Right atrium auricular region (tissue), 2 donors: ENCODE results near the gene RAB11B. TPM values are rescaled to one million over a fixed set of nuclear protein-coding genes. Genes with fewer than 3 reads are reported as not detected.
"Not testable (repeated sequence)": the region's sequence is repeated elsewhere in the genome, so short reads cannot be mapped to it uniquely, and the experiment has no call there.

Experiments used
- DNase-seq: peaks from one replicate; pipeline ENCODE4 v3.0.0-alpha.2; 2019; ENCODE audit warnings: low spot score
- H3K27ac ChIP-seq, 2 donors: fragments of 200-600 bp; sonication (generic); 1 replicate in 1 of 2; 2 replicates in 1 of 2; pipeline ENCODE4 v1.5.1; 2016 to 2019
- H3K27me3 ChIP-seq, 2 donors: fragments of 200-600 bp; sonication (generic); one replicate each; pipeline versions ENCODE4 v1.5.1 to v1.6.0; 2017 to 2019
- H3K36me3 ChIP-seq: fragments of 200-600 bp; sonication (generic); one replicate; pipeline ENCODE4 v1.5.1; 2016
- H3K4me1 ChIP-seq, 2 donors: fragments of 200-600 bp; sonication (generic); one replicate each; pipeline versions ENCODE4 v1.5.1 to v1.6.0; 2017 to 2019
- H3K4me3 ChIP-seq, 2 donors: fragments of 200-600 bp; sonication (generic); 1 replicate in 1 of 2; 2 replicates in 1 of 2; pipeline ENCODE4 v1.5.1; 2017 to 2019; ENCODE audit warnings: mild to moderate bottlenecking in 1 of 2, moderate library complexity in 1 of 2
- H3K9me3 ChIP-seq, 2 donors: fragments of 200-600 bp; sonication (generic); one replicate each; pipeline ENCODE4 v1.5.1; 2019
- CTCF ChIP-seq, 2 donors: fragments of 200-600 bp; sonication (generic); IDR thresholded peaks; one replicate each; pipeline ENCODE4 v1.5.1; 2019; ENCODE audit warnings: antibody characterized with exemption in 2 of 2
- total RNA-seq, 2 donors: library from RNA; depleted of rRNA; stranded (reverse); fragments of >200 nt; gene quantifications; one replicate each; pipeline ENCODE4 v1.1.0, GENCODE V29; 2016

Gene RAB11B
- 10 to 100 TPM; 51.0 to 66.0 TPM for total RNA-seq

GRCh38 chr19:8389891-8390616 lies at the start of gene RAB11B:
RAB11B (plus strand) TSS chr19:8390360; CDS start chr19:8390417, 57 bp downstream.
- Histone ChIP-seq H3K9me3 (no peaks in the 10 kb centered on the region), H3K36me3 (no peaks in the 10 kb centered on the region), H3K27me3 (no peaks in the 10 kb centered on the region), H3K4me3 (peak within 1 kb of the TSS; percentile 90 to 100), H3K4me1 (peaks cover 0 to 51% of the 10 kb centered on the region in 2 donors), H3K27ac (peak within 1 kb of the TSS; percentile 100)
- TF ChIP-seq CTCF (IDR thresholded peaks at IDR 0.05): no peak
- DNase-seq: peak; percentile 100

GRCh38 chr19:8341504-8341903 lies 48.7 kb upstream of the RAB11B start:
- not testable (repeated sequence) for H3K36me3 ChIP-seq, DNase-seq, H3K27me3 ChIP-seq, H3K9me3 ChIP-seq
- peaks cover 0 to 17% of the 10 kb centered on the region in 2 donors for H3K4me1 ChIP-seq
- peak overlapping the region in 1 of 2 donors; percentile 61 for H3K4me3 ChIP-seq
- peak overlapping the region; percentile 66 to 87 for H3K27ac ChIP-seq

- peak overlapping the region; percentile 42 to 61 for H3K4me3 ChIP-seq
- H3K9me3 ChIP-seq: no peaks in the 10 kb centered on the region
- DNase-seq: no peak
- H3K36me3 ChIP-seq: no peaks in the 10 kb centered on the region
- no peaks in the 10 kb centered on the region for H3K27me3 ChIP-seq
- peaks cover 0 to 17% of the 10 kb centered on the region in 2 donors for H3K4me1 ChIP-seq
- no peak for TF ChIP-seq CTCF (IDR thresholded peaks at IDR 0.05)
- H3K27ac ChIP-seq: peak overlapping the region; percentile 66 to 87
These were observed 47.9 kb upstream of the RAB11B start for GRCh38 chr19:8342316-8342683.

GRCh38 chr19:8342684-8343482 lies 47.3 kb upstream of the RAB11B start, which contains the start of gene KANK3:
KANK3 (minus strand) TSS chr19:8343262; CDS start chr19:8337828, 5,434 bp downstream.
- Histone ChIP-seq H3K4me3 (peak within 1 kb of the TSS; percentile 42 to 61), H3K9me3 (no peaks in the 10 kb centered on the region), H3K27me3 (no peaks in the 10 kb centered on the region), H3K27ac (peak within 1 kb of the TSS; percentile 66 to 87), H3K36me3 (no peaks in the 10 kb centered on the region), H3K4me1 (peaks cover 0 to 22% of the 10 kb centered on the region in 2 donors)
- peak; percentile 95 for DNase-seq
- TF ChIP-seq CTCF (IDR thresholded peaks at IDR 0.05): no peak

GRCh38 chr19:8343483-8343844 lies 46.7 kb upstream of the RAB11B start:
- H3K36me3 ChIP-seq: no peaks in the 10 kb centered on the region
- H3K27ac ChIP-seq: peak overlapping the region in 1 of 2 donors; percentile 1
- peak overlapping the region in 1 of 2 donors; percentile 61 for H3K4me3 ChIP-seq
- TF ChIP-seq CTCF (IDR thresholded peaks at IDR 0.05): no peak
- DNase-seq: no peak
- no peaks in the 10 kb centered on the region for H3K27me3 ChIP-seq
- no peaks in the 10 kb centered on the region for H3K9me3 ChIP-seq
- peaks cover 0 to 25% of the 10 kb centered on the region in 2 donors for H3K4me1 ChIP-seq

- H3K4me1 ChIP-seq: peaks cover 0 to 24% of the 10 kb centered on the region in 2 donors
- not testable (repeated sequence) for H3K36me3 ChIP-seq, H3K27me3 ChIP-seq, H3K27ac ChIP-seq, DNase-seq, H3K4me3 ChIP-seq, H3K9me3 ChIP-seq
These were observed 40.4 kb upstream of the RAB11B start for GRCh38 chr19:8349629-8350372.
